ENCODE results near the gene PPP4R4.

DNA sequence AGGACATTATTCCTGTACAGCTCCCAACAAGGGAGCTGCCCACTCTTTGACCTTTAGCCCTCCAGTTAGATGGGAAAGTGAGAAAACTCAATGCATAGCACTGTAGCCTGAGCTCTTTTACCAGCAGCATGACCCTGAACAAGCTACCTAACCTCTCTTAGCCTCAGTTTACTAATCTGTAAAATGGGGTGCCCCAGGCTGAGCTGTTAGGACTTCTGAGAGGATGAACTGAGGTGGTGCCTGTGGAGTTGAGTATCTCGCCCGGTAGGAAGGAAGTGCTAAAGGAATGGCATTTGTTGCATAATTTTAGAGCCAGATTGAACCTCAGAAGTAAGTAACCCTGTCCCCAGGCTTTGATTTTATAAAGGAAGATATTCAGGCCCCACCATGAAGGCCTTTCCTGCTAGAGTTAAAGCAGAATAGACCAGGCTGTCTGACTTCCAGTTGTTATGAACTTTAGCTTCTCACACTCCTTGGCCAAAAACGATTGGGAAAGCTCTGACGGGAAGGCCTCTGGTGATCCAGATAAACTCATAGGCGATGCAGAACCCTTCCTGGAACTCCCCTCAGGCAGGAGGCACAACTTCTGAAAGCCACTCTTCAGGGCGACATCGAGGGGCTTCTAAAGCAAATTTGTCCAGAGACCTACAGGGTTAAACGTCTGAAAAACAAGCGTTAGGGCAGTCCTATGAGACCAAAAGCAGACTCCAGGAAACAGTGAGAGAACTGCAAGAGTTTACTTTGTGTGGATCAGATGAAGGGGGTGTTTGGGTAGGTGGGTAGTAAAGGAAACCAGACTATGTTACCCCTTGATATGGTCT is 121.4 kb downstream of the PPP4R4 start:
- no peak for TF ChIP-seq CREB1 (CRISPR knock-in tag; IDR thresholded peaks at IDR 0.05; ENCODE audit: low read depth)
- TF ChIP-seq, protein P1, sequence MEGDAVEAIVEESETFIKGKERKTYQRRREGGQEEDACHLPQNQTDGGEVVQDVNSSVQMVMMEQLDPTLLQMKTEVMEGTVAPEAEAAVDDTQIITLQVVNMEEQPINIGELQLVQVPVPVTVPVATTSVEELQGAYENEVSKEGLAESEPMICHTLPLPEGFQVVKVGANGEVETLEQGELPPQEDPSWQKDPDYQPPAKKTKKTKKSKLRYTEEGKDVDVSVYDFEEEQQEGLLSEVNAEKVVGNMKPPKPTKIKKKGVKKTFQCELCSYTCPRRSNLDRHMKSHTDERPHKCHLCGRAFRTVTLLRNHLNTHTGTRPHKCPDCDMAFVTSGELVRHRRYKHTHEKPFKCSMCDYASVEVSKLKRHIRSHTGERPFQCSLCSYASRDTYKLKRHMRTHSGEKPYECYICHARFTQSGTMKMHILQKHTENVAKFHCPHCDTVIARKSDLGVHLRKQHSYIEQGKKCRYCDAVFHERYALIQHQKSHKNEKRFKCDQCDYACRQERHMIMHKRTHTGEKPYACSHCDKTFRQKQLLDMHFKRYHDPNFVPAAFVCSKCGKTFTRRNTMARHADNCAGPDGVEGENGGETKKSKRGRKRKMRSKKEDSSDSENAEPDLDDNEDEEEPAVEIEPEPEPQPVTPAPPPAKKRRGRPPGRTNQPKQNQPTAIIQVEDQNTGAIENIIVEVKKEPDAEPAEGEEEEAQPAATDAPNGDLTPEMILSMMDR (conservative IDR thresholded peaks at IDR 0.05; ENCODE audit: low read depth in 2 of 2) = no peak
- no peak for TF ChIP-seq STAT1 (IDR thresholded peaks at IDR 0.05; ENCODE audit: unreplicated experiment)
- no peak for TF ChIP-seq EZH2phosphoT487 (IDR thresholded peaks at IDR 0.05; ENCODE audit: unreplicated experiment)

Data from GM23338 (cell line).